ENCODE measurements around the gene SETD3. TPM values are rescaled to one million over a fixed set of nuclear protein-coding genes. Genes with fewer than 3 reads are reported as not detected.

SETD3 gene
- total and polyA plus RNA-seq, 2 of the 8 experiments (the other 6 are each of a cell fraction or from before 2014, with no cell fraction given), result 24.0 to 64.0 TPM

DNA sequence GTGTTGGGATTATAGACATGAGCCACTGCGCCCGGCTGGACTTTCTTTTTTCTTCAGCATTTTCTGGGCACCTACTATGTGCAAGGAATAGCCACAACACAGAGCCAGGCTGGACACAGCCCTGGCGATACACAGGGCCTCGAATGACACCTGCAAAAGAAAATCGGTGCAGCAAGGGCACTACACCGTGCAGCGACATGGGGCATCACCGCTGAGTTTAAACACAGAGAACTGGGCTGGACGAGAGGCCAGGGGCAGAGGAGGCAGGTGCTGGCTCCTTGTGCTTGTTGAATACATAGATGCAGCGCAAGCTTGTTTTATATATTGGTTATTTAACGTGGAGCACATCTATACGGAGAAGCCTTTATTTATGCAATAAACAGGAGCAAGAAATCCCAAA, 92.4 kb downstream of the SETD3 start (continued):
- TF ChIP-seq, protein P1, sequence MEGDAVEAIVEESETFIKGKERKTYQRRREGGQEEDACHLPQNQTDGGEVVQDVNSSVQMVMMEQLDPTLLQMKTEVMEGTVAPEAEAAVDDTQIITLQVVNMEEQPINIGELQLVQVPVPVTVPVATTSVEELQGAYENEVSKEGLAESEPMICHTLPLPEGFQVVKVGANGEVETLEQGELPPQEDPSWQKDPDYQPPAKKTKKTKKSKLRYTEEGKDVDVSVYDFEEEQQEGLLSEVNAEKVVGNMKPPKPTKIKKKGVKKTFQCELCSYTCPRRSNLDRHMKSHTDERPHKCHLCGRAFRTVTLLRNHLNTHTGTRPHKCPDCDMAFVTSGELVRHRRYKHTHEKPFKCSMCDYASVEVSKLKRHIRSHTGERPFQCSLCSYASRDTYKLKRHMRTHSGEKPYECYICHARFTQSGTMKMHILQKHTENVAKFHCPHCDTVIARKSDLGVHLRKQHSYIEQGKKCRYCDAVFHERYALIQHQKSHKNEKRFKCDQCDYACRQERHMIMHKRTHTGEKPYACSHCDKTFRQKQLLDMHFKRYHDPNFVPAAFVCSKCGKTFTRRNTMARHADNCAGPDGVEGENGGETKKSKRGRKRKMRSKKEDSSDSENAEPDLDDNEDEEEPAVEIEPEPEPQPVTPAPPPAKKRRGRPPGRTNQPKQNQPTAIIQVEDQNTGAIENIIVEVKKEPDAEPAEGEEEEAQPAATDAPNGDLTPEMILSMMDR (IDR thresholded peaks at IDR 0.05; ENCODE audit: control extremely low read depth in 1 of 3, insufficient read depth in 1 of 3, low read depth in 1 of 3, low read length in 3 of 3), result no peak
- TF ChIP-seq, protein P2, sequence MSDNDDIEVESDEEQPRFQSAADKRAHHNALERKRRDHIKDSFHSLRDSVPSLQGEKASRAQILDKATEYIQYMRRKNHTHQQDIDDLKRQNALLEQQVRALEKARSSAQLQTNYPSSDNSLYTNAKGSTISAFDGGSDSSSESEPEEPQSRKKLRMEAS (IDR thresholded peaks at IDR 0.05), result no peak
- no peak for TF ChIP-seq RBBP5 (IDR thresholded peaks at IDR 0.05; ENCODE audit: borderline replicate concordance, low read depth, low read length)

Data from H1 (cell line).